Measurements from ENCODE around the gene GRK1. TPM values are rescaled to one million over a fixed set of nuclear protein-coding genes. Genes with fewer than 3 reads are reported as not detected.

The GRK1 gene
- total RNA-seq, 1 experiment from 2014 or later, result not detected

DNA sequence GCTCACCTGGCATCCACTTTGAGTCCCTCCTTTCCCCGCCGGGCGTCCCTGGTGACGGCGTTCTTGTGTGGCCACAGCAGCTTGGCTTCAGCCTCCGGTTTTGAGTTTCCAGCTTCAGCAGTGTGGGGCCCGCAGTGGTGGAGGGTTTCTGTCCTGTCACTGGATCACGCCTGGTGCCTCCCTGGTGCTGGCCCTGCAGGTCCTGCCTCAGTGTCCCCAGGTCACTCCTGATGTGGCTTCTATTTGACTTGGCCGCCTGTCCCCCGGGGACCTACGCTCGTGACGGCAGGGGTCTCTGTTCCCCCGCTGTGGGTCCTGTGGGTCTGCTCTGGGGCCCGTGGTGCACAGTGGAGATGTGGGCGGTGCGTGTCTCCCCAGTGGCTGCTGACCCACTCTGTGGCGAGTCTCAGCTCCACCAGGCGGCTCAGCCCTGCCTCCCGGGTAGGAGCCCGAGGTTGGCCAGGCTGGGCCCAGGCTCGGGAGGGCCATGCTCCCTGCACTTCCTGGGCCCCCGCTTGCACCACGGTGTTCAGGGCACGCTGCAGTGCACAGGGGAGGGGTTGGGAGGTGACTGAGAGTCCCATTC lies 10.9 kb upstream of the GRK1 start:
- Histone ChIP-seq H3K27me3 (ENCODE audit: insufficient read depth, low read depth) (peaks cover 25% of the 10 kb centered on the region), H3K4me3 (no peak overlapping the region), H3K9me2 (ENCODE audit: insufficient read depth) (no peaks in the 10 kb centered on the region), H3K4me1 (replicated peaks; ENCODE audit: insufficient read depth) (no peaks in the 10 kb centered on the region), H3K79me2 (ENCODE audit: low read depth) (no peaks in the 10 kb centered on the region), H3K9me3 (ENCODE audit: insufficient read depth, low read depth) (no peaks in the 10 kb centered on the region; the same call in 1 of the 2 replicates), H3K4me2 (no peak overlapping the region), H3K36me3 (ENCODE audit: low read depth) (no peaks in the 10 kb centered on the region), H3F3A (ENCODE audit: insufficient read depth, low read depth) (no peaks in the 10 kb centered on the region), H2AFZ (no peak overlapping the region), H3K27ac (no peak overlapping the region), H4K20me1 (ENCODE audit: insufficient read depth) (no peaks in the 10 kb centered on the region)
- no TSS peak for BruUV-seq (replicated peaks)
- TF ChIP-seq, protein P1, sequence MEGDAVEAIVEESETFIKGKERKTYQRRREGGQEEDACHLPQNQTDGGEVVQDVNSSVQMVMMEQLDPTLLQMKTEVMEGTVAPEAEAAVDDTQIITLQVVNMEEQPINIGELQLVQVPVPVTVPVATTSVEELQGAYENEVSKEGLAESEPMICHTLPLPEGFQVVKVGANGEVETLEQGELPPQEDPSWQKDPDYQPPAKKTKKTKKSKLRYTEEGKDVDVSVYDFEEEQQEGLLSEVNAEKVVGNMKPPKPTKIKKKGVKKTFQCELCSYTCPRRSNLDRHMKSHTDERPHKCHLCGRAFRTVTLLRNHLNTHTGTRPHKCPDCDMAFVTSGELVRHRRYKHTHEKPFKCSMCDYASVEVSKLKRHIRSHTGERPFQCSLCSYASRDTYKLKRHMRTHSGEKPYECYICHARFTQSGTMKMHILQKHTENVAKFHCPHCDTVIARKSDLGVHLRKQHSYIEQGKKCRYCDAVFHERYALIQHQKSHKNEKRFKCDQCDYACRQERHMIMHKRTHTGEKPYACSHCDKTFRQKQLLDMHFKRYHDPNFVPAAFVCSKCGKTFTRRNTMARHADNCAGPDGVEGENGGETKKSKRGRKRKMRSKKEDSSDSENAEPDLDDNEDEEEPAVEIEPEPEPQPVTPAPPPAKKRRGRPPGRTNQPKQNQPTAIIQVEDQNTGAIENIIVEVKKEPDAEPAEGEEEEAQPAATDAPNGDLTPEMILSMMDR (conservative IDR thresholded peaks at IDR 0.05), result no peak
- no peak for TF ChIP-seq EZH2 (IDR thresholded peaks at IDR 0.05; ENCODE audit: low read depth)
- CTCF ChIA-PET, result no interaction called here
- intact Hi-C loops (cut with micrococcal nuclease; ENCODE audit: unreplicated experiment), result no loop called here
- DNase-seq, result no peak
- POLR2A ChIA-PET (ENCODE audit: unreplicated experiment), result no interaction called here

DNA sequence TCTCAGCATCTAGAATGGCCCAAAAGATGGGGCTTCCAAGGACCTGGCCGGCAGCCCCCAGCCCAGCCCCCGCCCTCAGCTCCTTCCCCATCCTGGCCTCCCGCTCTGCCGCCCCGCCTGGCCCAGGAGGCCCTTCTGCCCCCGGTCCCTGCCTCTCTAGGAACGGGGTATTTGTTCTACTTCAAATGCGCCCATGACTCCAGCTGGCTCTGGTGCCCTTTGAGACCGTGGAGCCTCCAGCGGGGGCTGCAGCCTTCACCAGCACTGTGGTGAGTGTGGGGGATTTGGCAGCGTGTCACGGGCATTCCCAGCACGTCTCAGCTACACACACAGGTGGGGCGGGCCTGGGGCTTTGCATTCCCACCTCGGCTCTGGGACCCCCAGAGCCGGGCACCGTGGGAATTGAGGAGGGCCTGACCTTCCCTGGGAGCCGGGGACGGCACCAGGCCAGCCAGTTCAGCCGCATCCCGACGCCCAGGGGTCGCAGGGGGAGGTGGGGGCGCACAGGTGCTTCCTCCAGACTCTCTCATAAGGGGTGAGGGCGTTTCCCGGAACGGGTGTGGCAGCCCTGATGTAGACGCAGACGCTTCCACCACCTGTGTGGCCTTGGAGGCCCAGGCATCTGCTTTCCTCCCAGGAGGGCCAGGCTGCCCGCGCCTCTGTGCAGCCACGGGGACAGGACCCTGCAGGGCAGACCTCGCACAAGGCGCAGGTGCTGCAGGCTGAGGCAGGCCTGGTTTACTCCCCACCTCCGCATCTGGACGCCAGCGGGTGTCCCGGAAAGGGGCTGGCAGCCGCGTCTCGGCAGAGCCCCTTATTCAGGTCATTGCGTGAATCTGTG lies 10.0 kb upstream of the GRK1 start:
- H3K36me3 ChIP-seq (ENCODE audit: low read depth), result no peaks in the 10 kb centered on the region
- no peak overlapping the region for H3K27ac ChIP-seq
- DNase-seq, result no peak
- ChIA-PET CTCF (no interaction called here), POLR2A (ENCODE audit: unreplicated experiment) (no interaction called here)
- H2AFZ ChIP-seq, result no peak overlapping the region
- H3K4me2 ChIP-seq, result no peak overlapping the region
- intact Hi-C loops (cut with micrococcal nuclease; ENCODE audit: unreplicated experiment), result no loop called here
- no TSS peak for BruUV-seq (replicated peaks)
- no peaks in the 10 kb centered on the region for H4K20me1 ChIP-seq (ENCODE audit: insufficient read depth)
- no peaks in the 10 kb centered on the region for H3F3A ChIP-seq (ENCODE audit: insufficient read depth, low read depth)
- TF ChIP-seq, protein P1 (conservative IDR thresholded peaks at IDR 0.05), result no peak
- no peak for TF ChIP-seq EZH2 (IDR thresholded peaks at IDR 0.05; ENCODE audit: low read depth)
- H3K9me2 ChIP-seq (ENCODE audit: insufficient read depth), result no peaks in the 10 kb centered on the region
- no peaks in the 10 kb centered on the region for H3K4me1 ChIP-seq (replicated peaks; ENCODE audit: insufficient read depth)
- peaks cover 7% of the 10 kb centered on the region; the same call in 1 of the 2 replicates for H3K9me3 ChIP-seq (ENCODE audit: insufficient read depth, low read depth)
- no peaks in the 10 kb centered on the region for H3K79me2 ChIP-seq (ENCODE audit: low read depth)
- peaks cover 35% of the 10 kb centered on the region for H3K27me3 ChIP-seq (ENCODE audit: insufficient read depth, low read depth)
- H3K4me3 ChIP-seq, result no peak overlapping the region

DNA sequence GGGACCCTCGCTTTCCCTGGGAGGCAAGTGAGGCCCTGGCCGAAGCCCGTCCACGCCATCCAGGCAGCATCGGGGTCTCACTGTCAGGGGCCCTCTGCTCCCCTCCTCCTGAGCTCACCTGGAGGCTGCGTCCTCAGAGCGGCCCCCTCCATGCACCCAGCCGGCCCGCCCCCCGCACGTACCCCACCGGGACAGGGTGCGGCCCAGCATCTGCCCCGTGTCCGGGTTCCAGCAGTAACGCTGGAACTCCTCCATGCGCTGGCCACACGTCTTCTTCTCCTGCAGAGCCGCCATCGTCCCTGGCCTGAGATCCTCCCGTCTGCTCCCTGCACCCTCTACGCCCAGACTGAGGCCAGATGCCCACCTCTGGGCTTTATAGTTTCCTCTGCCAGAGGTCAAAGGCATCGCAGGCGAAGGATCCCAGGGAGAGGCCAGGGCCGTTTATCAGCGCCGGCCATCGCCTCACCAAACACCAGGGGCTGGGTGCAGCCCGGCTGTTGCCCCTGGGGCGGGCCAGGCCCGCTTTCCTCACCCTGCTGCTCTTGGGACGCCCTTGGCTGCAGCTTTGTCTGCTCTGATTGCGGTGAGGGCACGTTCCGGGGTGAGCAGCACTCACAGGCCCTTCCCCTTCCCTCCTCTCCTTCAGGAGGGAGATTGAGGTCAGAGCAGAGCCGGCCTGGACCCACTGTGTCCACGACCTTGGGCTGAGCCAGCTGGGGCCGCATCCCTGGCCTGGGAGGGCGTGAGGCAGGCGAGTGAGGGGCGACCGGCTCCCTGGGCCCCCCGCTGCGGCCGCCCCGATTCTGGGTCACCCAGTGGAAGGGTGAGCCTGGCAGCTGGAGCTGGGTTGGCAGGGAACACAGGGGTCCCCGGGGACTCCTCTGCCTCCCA lies 8.9 kb upstream of the GRK1 start, which contains the start of gene ATP4B:
Gene ATP4B (minus strand): TSS at position 348 of the 891 bp plus-strand sequence. CDS start 54 bp downstream, at position 294.
- H4K20me1 ChIP-seq (ENCODE audit: insufficient read depth), result no peaks in the 10 kb centered on the region
- DNase-seq, result no peak
- H3K27ac ChIP-seq, result no peak within 1 kb of the TSS
- H3K79me2 ChIP-seq (ENCODE audit: low read depth), result no peaks in the 10 kb centered on the region
- POLR2A ChIA-PET (ENCODE audit: unreplicated experiment), result no interaction called here
- no peak within 1 kb of the TSS for H3K4me2 ChIP-seq
- peaks cover 7% of the 10 kb centered on the region; the same call in 1 of the 2 replicates for H3K9me3 ChIP-seq (ENCODE audit: insufficient read depth, low read depth)
- no peaks in the 10 kb centered on the region for H3F3A ChIP-seq (ENCODE audit: insufficient read depth, low read depth)
- no TSS peak for BruUV-seq (replicated peaks)
- TF ChIP-seq EZH2 (IDR thresholded peaks at IDR 0.05; ENCODE audit: low read depth), result no peak
- TF ChIP-seq, protein P1 (conservative IDR thresholded peaks at IDR 0.05), result no peak
- H2AFZ ChIP-seq, result no peak within 1 kb of the TSS
- no peaks in the 10 kb centered on the region for H3K4me1 ChIP-seq (replicated peaks; ENCODE audit: insufficient read depth)
- CTCF ChIA-PET, result no interaction called here
- H3K4me3 ChIP-seq, result no peak within 1 kb of the TSS
- intact Hi-C loops (cut with micrococcal nuclease; ENCODE audit: unreplicated experiment), result no loop called here
- no peaks in the 10 kb centered on the region for H3K9me2 ChIP-seq (ENCODE audit: insufficient read depth)
- no peaks in the 10 kb centered on the region for H3K36me3 ChIP-seq (ENCODE audit: low read depth)
- H3K27me3 ChIP-seq (ENCODE audit: insufficient read depth, low read depth), result peaks cover 42% of the 10 kb centered on the region
